Epithelial cell of proximal tubule (primary cell): ENCODE measurements around the gene OSBPL1A. TPM values are rescaled to one million over a fixed set of nuclear protein-coding genes. Genes with fewer than 3 reads are reported as not detected.

Experiments
- DNase-seq: peaks from one replicate; pipeline ENCODE4 v3.0.0-alpha.2; 2011; ENCODE audit warnings: low read depth
- H3K4me3 ChIP-seq: 2 replicates; pipeline ENCODE4 v1.5.1; 2011; ENCODE audit warnings: low read depth, mild to moderate bottlenecking, low read length
- CTCF ChIP-seq: conservative IDR thresholded peaks from 2 replicates; pipeline ENCODE4 v1.5.1; 2012; ENCODE audit warnings: low read depth, mild to moderate bottlenecking, low read length
- total RNA-seq: library from RNA; depleted of rRNA; stranded (reverse); fragments of >200 nt; gene quantifications from 2 replicates; pipeline ENCODE4 v1.2.3, GENCODE V29; 2015

OSBPL1A gene
- total RNA-seq, 1 donor from 2014 or later, result 24.7 TPM

GRCh38 chr18:24209558-24209957, 188.1 kb downstream of the OSBPL1A start:
- no peak overlapping the region for H3K4me3 ChIP-seq
- no peak for TF ChIP-seq CTCF
- DNase-seq, result no peak

- DNase-seq, result no peak
- no peak overlapping the region for H3K4me3 ChIP-seq
- no peak for TF ChIP-seq CTCF
These were observed 189.2 kb downstream of the OSBPL1A start for GRCh38 chr18:24208270-24209035.

- H3K4me3 ChIP-seq, result no peak overlapping the region
- TF ChIP-seq CTCF, result no peak
- no peak for DNase-seq
These were observed 192.7 kb downstream of the OSBPL1A start for GRCh38 chr18:24204904-24205303.

- H3K4me3 ChIP-seq, result no peak overlapping the region
- DNase-seq, result no peak
- no peak for TF ChIP-seq CTCF
These were observed 195.6 kb downstream of the OSBPL1A start for GRCh38 chr18:24201699-24202687.

GRCh38 chr18:24200494-24201290, 196.9 kb downstream of the OSBPL1A start:
- no peak for TF ChIP-seq CTCF
- no peak for DNase-seq
- H3K4me3 ChIP-seq, result no peak overlapping the region

GRCh38 chr18:24199372-24199962, 198.2 kb downstream of the OSBPL1A start:
- no peak for DNase-seq
- no peak for TF ChIP-seq CTCF

More at GRCh38 chr18:24199372-24199962, 198.2 kb downstream of the OSBPL1A start:
- no peak overlapping the region for H3K4me3 ChIP-seq
